EH (cell line): ENCODE measurements around the gene PTPRN2.
"Not testable (repeated sequence)": the region's sequence is repeated elsewhere in the genome, so short reads cannot be mapped to it uniquely, and the experiment has no call there.

ENCODE experiments used
- DNase-seq: peaks from one replicate; pipeline ENCODE4 v3.0.0-alpha.2; 2015; ENCODE audit warnings: low read depth

PTPRN2 gene

DNA sequence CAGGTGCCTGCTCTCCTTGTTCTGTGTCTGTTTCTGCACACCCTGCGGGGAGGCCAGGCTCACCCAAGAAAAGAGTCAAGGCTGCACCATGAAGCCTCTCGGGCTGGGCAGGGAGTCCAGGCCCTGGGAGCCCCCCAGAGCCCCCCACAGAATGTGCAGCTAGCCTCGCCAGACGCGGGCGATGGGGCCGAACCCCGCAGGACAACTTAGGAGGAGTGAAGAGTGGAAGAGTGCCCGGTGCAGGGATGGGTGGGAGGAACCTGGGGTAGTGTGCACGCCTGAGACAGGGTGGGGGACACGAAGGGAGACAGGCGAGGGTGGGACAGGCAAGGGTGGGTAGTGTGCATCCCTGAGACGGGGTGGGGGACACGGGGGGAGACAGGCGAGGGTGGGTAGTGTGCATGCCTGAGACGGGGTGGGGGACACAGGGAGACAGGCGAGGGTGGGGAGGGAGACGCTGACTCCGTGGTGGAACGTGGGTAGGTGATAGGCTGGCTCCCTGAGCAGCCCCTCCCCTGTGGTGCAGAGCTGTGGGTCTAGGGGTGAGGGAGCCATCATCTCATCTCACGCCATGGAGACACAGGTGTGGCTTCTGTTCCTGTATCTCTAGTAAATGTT lies 635.5 kb downstream of the PTPRN2 start:
- no peak for DNase-seq

DNA sequence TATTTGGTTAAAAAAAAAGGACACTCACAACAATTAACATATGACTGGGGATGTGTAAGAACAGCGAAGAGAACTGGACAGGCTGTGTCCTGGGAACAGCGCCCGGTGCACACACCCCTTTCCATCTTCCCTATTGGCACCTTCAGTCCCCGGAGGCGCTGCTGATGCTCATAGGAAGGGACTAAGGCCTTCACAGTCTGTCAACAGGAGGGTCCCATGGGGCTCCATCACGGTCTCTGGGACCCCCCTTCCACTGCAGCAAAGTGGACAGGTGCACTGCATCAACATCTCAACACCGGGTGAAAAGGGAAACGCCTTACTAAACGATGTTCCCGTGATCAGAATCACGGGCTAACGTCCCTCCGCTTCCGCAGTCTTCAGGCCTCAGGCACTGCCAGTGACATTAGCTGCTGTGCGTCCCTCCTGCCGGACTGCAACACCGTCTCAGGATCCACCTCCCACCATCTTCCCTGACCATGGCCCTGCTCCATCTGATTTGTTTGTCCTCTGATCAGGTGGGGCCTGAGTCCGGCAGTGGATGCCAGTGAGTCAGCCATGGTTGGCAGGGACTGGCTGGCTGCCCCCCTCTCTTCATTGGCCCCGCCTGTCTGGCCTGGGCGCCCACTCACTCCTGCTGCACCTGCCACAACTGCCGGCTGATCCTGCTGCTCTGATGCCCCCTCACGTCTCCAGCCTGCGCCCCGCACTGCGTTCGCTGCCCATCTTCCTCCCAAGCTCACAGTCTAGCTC lies 636.1 kb downstream of the PTPRN2 start:
- DNase-seq, result no peak

DNA sequence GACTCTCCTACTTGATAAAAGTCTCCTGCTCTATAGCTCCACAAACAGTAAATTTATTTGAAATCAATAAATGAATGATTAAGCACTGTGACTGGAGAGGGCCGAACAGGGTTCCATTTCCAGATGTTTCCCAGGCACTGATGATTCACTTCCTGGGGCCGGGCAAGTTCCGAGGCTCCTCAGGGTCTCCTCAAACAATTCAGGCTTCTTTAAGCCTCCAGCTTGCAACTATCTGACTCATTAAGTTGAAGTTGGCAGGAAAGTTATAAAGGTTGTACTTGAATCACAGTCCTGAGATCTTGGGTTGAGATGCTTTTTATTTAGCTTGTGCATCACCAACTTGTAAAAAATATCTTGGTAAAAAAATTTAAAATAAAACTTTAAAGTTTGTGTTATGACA lies 637.9 kb downstream of the PTPRN2 start:
- no peak for DNase-seq

DNA sequence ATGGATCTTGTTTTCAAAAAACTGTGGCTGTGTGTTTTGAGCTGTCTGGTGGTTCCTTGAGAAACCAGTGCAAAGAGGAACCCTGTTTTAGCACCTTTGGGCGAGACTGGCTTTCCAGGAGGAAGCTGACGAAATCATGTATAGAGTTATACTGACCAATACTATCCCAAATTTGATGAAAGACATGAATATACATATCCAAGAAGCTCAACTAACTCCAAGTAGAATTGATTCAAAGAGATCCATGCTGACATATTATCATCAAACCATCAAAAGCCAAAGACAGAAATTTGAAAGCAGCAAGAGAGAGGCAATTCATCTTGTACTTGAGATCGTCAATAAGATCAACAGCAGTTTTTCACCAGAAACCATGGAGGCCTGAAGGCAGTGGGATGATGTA lies 640.1 kb downstream of the PTPRN2 start:
- DNase-seq, result no peak

DNA sequence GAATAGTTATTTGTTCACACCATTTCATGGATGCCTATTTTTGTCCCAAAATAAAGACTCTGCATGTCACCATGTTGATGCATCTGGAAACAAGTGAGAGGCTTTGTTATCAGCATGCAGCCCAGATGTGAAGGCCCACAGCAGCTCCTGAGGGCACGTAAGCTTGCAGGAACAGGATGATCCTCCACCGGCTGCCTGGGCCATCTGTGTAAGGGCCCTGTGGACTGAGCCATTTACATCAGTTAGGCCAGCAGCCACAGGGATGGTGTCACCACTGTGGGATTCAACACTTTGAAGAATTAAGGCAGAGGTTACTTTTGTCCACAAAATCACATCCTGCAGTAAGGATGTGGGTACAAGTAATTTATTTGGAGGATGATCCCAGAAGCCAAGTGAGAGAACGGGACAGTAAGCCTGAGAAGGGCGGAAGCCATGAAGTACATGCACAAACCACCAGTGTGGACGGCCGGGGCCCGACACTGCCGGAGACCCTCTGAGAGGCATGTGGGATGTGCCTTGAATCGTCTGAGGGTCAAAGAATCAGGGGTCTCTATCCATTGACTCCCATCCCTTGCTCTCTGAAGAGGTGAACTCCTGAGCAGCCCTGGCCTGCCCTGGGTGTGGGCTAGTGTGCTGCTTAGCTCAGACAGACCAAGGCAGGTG lies 641.1 kb downstream of the PTPRN2 start:
- DNase-seq, result no peak

DNA sequence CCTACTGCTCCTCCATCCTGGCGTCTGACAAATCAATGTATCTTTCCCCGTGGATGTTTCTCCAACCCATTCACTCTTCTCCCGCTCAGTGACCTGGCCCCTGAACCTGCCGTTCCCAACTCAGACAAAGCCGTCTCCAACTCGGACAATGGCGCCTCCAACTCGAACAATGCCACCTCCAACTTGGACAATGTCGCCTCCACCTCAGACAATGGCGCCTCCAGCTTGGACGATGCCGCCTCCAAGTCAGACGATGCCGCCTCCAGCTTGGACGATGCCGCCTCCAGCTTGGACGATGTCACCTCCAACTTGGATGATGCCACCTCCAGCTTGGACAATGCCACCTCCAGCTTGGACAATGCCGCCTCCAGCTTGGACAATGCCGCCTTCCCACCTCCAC lies 642.2 kb downstream of the PTPRN2 start:
- no peak for DNase-seq

- no peak for DNase-seq
Measured at GRCh38 chr7:157944734-157945291, 642.8 kb downstream of the PTPRN2 start.

GRCh38 chr7:157944051-157944450 lies 643.6 kb downstream of the PTPRN2 start:
- DNase-seq, result no peak

- DNase-seq, result no peak
Measured at GRCh38 chr7:157943561-157943960, 644.1 kb downstream of the PTPRN2 start.

DNA sequence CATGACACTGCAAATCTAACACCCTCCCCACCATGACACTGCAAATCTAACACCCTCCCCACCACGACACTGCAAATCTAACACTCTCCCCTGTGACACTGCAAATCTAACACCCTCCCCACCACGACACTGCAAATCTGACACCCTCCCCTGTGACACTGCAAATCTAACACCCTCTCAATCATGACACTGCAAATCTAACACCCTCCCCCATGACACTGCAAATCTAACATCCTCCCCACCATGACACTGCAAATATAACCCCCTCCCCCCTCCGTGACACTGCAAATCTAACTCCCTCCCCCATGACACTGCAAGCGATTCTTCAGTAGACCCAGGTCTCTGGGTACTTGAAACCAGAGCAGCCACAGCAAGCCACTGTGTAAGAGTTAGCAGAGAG lies 646.4 kb downstream of the PTPRN2 start:
- no peak for DNase-seq

GRCh38 chr7:157940497-157940896 lies 647.1 kb downstream of the PTPRN2 start:
- no peak for DNase-seq

GRCh38 chr7:157938211-157938610 lies 649.4 kb downstream of the PTPRN2 start:
- DNase-seq, result no peak

GRCh38 chr7:157937406-157937805 lies 650.2 kb downstream of the PTPRN2 start:
- DNase-seq, result no peak

GRCh38 chr7:157936976-157937375 lies 650.6 kb downstream of the PTPRN2 start:
- no peak for DNase-seq

GRCh38 chr7:157935721-157936120 lies 651.9 kb downstream of the PTPRN2 start:
- DNase-seq, result not testable (repeated sequence)

GRCh38 chr7:157933219-157934155 lies 654.1 kb downstream of the PTPRN2 start:
- not testable (repeated sequence) for DNase-seq

DNA sequence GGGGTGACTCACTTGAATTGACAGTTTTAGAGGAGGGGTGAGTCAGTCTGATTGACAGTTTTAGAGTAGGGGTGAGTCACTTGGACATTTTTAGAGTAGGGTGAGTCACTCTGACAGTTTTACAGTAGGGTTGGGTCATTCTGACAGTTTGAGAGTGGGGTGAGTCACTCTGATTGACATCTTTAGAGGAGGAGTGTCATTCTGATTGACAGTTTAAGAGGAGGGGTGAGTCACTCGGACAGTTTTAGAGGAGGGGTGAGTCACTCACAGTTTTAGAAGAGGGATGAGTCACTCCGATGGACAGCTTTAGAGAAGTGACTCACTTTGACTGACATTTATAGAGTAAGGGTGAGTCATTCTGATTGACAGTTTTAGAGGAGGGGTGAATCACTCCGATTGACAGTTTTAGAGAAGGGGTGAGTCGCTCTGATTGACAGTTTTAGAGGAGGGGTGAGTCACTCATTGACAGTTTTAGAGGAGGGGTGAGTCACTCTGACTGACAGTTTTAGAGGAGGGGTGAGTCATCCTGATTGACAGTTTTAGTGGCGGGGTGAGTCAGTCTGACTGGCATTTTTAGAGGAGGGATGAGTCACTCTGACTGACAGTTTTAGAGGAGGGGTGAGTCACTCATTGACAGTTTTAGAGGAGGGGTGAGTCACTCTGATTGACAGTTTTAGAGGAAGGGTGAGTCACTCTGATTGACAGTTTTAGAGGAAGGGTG lies 655.0 kb downstream of the PTPRN2 start:
- DNase-seq, result peak; percentile 3

- DNase-seq, result no peak
Measured at GRCh38 chr7:157930926-157931466, 656.6 kb downstream of the PTPRN2 start.

DNA sequence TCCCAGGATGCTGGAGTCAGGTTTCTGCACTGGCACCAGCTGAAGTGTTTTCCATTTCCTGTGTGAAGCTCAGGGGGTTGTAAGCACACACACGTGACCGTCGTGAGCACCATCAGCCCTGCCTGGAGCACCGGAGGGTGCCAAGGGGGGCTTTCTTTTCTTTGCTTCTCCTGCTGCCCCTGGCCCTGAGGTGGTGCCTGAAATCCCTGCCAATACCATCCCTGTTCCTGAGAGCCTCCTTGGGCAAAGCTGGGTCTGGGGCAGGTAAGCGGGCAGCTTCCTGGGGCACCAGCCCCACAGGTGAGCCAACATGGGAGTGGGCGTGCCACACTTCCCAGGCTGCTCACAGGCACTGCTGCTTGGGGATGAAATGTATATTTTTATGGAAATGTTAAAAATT lies 657.2 kb downstream of the PTPRN2 start:
- DNase-seq, result no peak

GRCh38 chr7:157929671-157930070 lies 658.0 kb downstream of the PTPRN2 start:
- no peak for DNase-seq
